WTC11 (cell line): ENCODE results near the gene ITIH2.

ENCODE experiments used
- ATF3 ChIP-seq: sonication (generic); formaldehyde crosslinking; conservative IDR thresholded peaks from 2 replicates; pipeline ENCODE4 v1.8.1; 2022; ENCODE audit warnings: mild to moderate bottlenecking, missing genetic modification reagents
- ATF6 ChIP-seq: sonication (generic); formaldehyde crosslinking; IDR thresholded peaks from 2 replicates; pipeline ENCODE4 v1.8.1; 2023; ENCODE audit warnings: mild to moderate bottlenecking, missing genetic modification reagents
- CREB1 ChIP-seq: sonication (generic); formaldehyde crosslinking; IDR thresholded peaks from 2 replicates; pipeline ENCODE4 v1.8.0; 2023; ENCODE audit warnings: mild to moderate bottlenecking, missing genetic modification reagents
- CREM ChIP-seq: sonication (generic); formaldehyde crosslinking; IDR thresholded peaks from 2 replicates; pipeline ENCODE4 v1.8.1; 2022; ENCODE audit warnings: mild to moderate bottlenecking, missing genetic modification reagents, moderate library complexity
- E2F5 ChIP-seq: sonication (generic); formaldehyde crosslinking; IDR thresholded peaks from 2 replicates; pipeline ENCODE4 v1.8.1; 2022; ENCODE audit warnings: mild to moderate bottlenecking, moderate library complexity, missing genetic modification reagents
- MYBL2 ChIP-seq: sonication (generic); formaldehyde crosslinking; IDR thresholded peaks from 2 replicates; pipeline ENCODE4 v1.8.1; 2023; ENCODE audit warnings: mild to moderate bottlenecking, moderate library complexity, missing genetic modification reagents
- NR1H2 ChIP-seq: sonication (generic); formaldehyde crosslinking; IDR thresholded peaks from 2 replicates; pipeline ENCODE4 v1.9.0; 2021; ENCODE audit warnings: mild to moderate bottlenecking, moderate library complexity, missing genetic modification reagents
- ZNF138 ChIP-seq: sonication (generic); formaldehyde crosslinking; conservative IDR thresholded peaks from 2 replicates; pipeline ENCODE4 v1.8.1; 2022; ENCODE audit warnings: mild to moderate bottlenecking, moderate library complexity, missing genetic modification reagents
- TF ChIP-seq, protein P1 (sequence below): fragments of 200-600 bp; IDR thresholded peaks from 2 replicates; pipeline ENCODE4 v1.8.0; 2022; ENCODE audit warnings: antibody characterized with exemption
- TF ChIP-seq, protein P2 (sequence below): sonication (generic); formaldehyde crosslinking; IDR thresholded peaks from 2 replicates; pipeline ENCODE4 v1.8.1; 2023; ENCODE audit warnings: mild to moderate bottlenecking, missing genetic modification reagents, moderate library complexity
- TF ChIP-seq, protein P3 (sequence below): sonication (generic); formaldehyde crosslinking; IDR thresholded peaks from 2 replicates; pipeline ENCODE4 v1.8.0; 2023; ENCODE audit warnings: mild to moderate bottlenecking, missing genetic modification reagents

GRCh38 chr10:7744307-7744706 lies 41.2 kb downstream of the ITIH2 start:
- TF ChIP-seq ZNF138 (no peak), ATF6 (CRISPR knock-in tag) (no peak), CREM (CRISPR knock-in tag) (no peak), CREB1 (no peak), ATF3 (CRISPR knock-in tag) (no peak), E2F5 (CRISPR knock-in tag) (no peak), MYBL2 (CRISPR knock-in tag) (no peak), NR1H2 (CRISPR knock-in tag) (no peak)
- TF ChIP-seq, protein P1, sequence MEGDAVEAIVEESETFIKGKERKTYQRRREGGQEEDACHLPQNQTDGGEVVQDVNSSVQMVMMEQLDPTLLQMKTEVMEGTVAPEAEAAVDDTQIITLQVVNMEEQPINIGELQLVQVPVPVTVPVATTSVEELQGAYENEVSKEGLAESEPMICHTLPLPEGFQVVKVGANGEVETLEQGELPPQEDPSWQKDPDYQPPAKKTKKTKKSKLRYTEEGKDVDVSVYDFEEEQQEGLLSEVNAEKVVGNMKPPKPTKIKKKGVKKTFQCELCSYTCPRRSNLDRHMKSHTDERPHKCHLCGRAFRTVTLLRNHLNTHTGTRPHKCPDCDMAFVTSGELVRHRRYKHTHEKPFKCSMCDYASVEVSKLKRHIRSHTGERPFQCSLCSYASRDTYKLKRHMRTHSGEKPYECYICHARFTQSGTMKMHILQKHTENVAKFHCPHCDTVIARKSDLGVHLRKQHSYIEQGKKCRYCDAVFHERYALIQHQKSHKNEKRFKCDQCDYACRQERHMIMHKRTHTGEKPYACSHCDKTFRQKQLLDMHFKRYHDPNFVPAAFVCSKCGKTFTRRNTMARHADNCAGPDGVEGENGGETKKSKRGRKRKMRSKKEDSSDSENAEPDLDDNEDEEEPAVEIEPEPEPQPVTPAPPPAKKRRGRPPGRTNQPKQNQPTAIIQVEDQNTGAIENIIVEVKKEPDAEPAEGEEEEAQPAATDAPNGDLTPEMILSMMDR = no peak
- TF ChIP-seq, protein P2, sequence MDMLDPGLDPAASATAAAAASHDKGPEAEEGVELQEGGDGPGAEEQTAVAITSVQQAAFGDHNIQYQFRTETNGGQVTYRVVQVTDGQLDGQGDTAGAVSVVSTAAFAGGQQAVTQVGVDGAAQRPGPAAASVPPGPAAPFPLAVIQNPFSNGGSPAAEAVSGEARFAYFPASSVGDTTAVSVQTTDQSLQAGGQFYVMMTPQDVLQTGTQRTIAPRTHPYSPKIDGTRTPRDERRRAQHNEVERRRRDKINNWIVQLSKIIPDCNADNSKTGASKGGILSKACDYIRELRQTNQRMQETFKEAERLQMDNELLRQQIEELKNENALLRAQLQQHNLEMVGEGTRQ (CRISPR knock-in tag) = no peak
- TF ChIP-seq, protein P3, sequence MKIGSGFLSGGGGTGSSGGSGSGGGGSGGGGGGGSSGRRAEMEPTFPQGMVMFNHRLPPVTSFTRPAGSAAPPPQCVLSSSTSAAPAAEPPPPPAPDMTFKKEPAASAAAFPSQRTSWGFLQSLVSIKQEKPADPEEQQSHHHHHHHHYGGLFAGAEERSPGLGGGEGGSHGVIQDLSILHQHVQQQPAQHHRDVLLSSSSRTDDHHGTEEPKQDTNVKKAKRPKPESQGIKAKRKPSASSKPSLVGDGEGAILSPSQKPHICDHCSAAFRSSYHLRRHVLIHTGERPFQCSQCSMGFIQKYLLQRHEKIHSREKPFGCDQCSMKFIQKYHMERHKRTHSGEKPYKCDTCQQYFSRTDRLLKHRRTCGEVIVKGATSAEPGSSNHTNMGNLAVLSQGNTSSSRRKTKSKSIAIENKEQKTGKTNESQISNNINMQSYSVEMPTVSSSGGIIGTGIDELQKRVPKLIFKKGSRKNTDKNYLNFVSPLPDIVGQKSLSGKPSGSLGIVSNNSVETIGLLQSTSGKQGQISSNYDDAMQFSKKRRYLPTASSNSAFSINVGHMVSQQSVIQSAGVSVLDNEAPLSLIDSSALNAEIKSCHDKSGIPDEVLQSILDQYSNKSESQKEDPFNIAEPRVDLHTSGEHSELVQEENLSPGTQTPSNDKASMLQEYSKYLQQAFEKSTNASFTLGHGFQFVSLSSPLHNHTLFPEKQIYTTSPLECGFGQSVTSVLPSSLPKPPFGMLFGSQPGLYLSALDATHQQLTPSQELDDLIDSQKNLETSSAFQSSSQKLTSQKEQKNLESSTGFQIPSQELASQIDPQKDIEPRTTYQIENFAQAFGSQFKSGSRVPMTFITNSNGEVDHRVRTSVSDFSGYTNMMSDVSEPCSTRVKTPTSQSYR = no peak
